ENCODE measurements around the gene SRSF10.

GRCh38 chr1:24022581-24023361 is 42.6 kb upstream of the SRSF10 start:
- TF ChIP-seq EZH2 (IDR thresholded peaks at IDR 0.05; ENCODE audit: insufficient read depth, poor library complexity, severe bottlenecking) (no peak), EZH2phosphoT487 (IDR thresholded peaks at IDR 0.05; ENCODE audit: insufficient read depth, low read depth) (no peak)

Data from GM23248 (cell line).